Sigmoid colon (tissue), 7 donors: ENCODE results near the gene HHATL. TPM values are rescaled to one million over a fixed set of nuclear protein-coding genes. Genes with fewer than 3 reads are reported as not detected.

ENCODE experiments used
- DNase-seq: peaks from one replicate; pipeline ENCODE4 v3.0.0-alpha.2; 2019
- H3K27ac ChIP-seq, 4 donors: fragments of 200-600 bp; sonication (generic); one replicate each; pipeline ENCODE4 v1.5.1; 2016 to 2019; ENCODE audit warnings: mild to moderate bottlenecking in 1 of 4
- H3K27me3 ChIP-seq, 3 donors: fragments of 200-600 bp; sonication (generic); one replicate each; pipeline ENCODE4 v1.5.1; 2019; ENCODE audit warnings: mild to moderate bottlenecking in 1 of 3
- H3K36me3 ChIP-seq, 4 donors: fragments of 200-600 bp; sonication (generic); one replicate each; pipeline ENCODE4 v1.5.1; 2016 to 2019
- H3K4me1 ChIP-seq, 4 donors: fragments of 200-600 bp; sonication (generic); one replicate each; pipeline ENCODE4 v1.5.1; 2017 to 2019
- H3K4me3 ChIP-seq, 4 donors: fragments of 200-600 bp; sonication (generic); one replicate each; pipeline ENCODE4 v1.5.1; 2017 to 2019; ENCODE audit warnings: mild to moderate bottlenecking in 2 of 4, moderate library complexity in 1 of 4
- H3K9me3 ChIP-seq, 4 donors: fragments of 200-600 bp in 3 of 4; sonication (generic) in 3 of 4; one replicate each; pipeline versions ENCODE4 v1.5.1 to v1.6.1; 2013 to 2019
- CTCF ChIP-seq, 4 experiments: fragments of 450-650 bp in 3 of 4; fragments of 200-600 bp in 1 of 4; IDR thresholded peaks; one replicate each; pipeline ENCODE4 v1.5.1; 2016 to 2019; ENCODE audit warnings: antibody characterized with exemption in 4 of 4, mild to moderate bottlenecking in 3 of 4, moderate library complexity in 2 of 4
- EP300 ChIP-seq, 4 donors: sonication (generic); formaldehyde crosslinking; IDR thresholded peaks; one replicate each; pipeline ENCODE4 v1.6.1; 2017; ENCODE audit warnings: antibody characterized with exemption in 4 of 4
- POLR2A ChIP-seq, 2 donors: fragments of 450-650 bp; IDR thresholded peaks; one replicate each; pipeline ENCODE4 v1.6.1; 2016; ENCODE audit warnings: antibody characterized with exemption in 2 of 2, mild to moderate bottlenecking in 2 of 2, moderate library complexity in 2 of 2
- POLR2AphosphoS5 ChIP-seq, 4 donors: sonication (generic); formaldehyde crosslinking; IDR thresholded peaks; one replicate each; pipeline ENCODE4 v1.6.1; 2017; ENCODE audit warnings: antibody characterized with exemption in 4 of 4
- WGBS, 2 donors: extraction: QIAGEN DNeasy Blood & Tissue Kit; methylation state at CpG; one replicate each; pipeline ENCODE4 v1.1.7; 2013; 5-methylcytosine and 5-hydroxymethylcytosine counted together
- intact Hi-C: fragments of 100-400 bp; cut with DNase I; formaldehyde crosslinking; loops from one replicate; pipeline ENCODE4 v1.15.1; 2023
- polyA plus RNA-seq, 3 donors: library from polyadenylated mRNA; stranded (reverse); fragments of 200-250 nt; gene quantifications; one replicate each; pipeline ENCODE4 v1.2.3, GENCODE V29; 2013
- total RNA-seq, 4 donors: library from RNA; depleted of rRNA; stranded (reverse); fragments of >200 nt; gene quantifications; one replicate each; pipeline ENCODE4 v1.1.0, GENCODE V29; 2016
- donor health status: healthy with polysubstance abuse.
- donor health status: Bipolar disorder and iron deficiency.
- donor health status: healthy.

Gene HHATL
- total RNA-seq: not detected
- 1 to 10 TPM in 1 of 3 donors, under 1 TPM in 1, not detected in 1; 0.31 to 1.4 TPM for polyA plus RNA-seq

- Histone ChIP-seq H3K27ac (no peak within 1 kb of the TSS), H3K4me3 (no peak within 1 kb of the TSS), H3K9me3 (no peaks in the 10 kb centered on the region), H3K4me1 (no peaks in the 10 kb centered on the region), H3K27me3 (no peaks in the 10 kb centered on the region), H3K36me3 (no peaks in the 10 kb centered on the region)
- no peak for TF ChIP-seq POLR2A (IDR thresholded peaks at IDR 0.05)
- no peak for TF ChIP-seq POLR2AphosphoS5 (IDR thresholded peaks at IDR 0.05)
- TF ChIP-seq EP300 (IDR thresholded peaks at IDR 0.05): no peak
- TF ChIP-seq CTCF (IDR thresholded peaks at IDR 0.05): no peak
- DNase-seq: no peak
- intact Hi-C loops: no loop called here
- 69 to 75% methylated on average over 21 of the region's 21 CpGs for WGBS, 2 donors
These were observed at the start of gene HHATL for GRCh38 chr3:42702066-42702951. Gene HHATL (minus strand): TSS chr3:42702798. CDS start chr3:42700826, 1,972 bp downstream.

GRCh38 chr3:42751609-42752008 is 49.0 kb upstream of the HHATL start:
- no peaks in the 10 kb centered on the region for H3K9me3 ChIP-seq
- H3K36me3 ChIP-seq: no peaks in the 10 kb centered on the region
- H3K4me1 ChIP-seq: peaks cover 0 to 58% (median 45%) of the 10 kb centered on the region in 4 donors
- H3K4me3 ChIP-seq: no peak overlapping the region
- 78 to 88% methylated on average over 9 of the region's 9 CpGs for WGBS, 2 donors
- peak overlapping the region in 1 of 4 donors; percentile 84 for H3K27ac ChIP-seq
- intact Hi-C loops: no loop called here
- TF ChIP-seq CTCF (IDR thresholded peaks at IDR 0.05): no peak
- TF ChIP-seq POLR2A (IDR thresholded peaks at IDR 0.05): no peak
- TF ChIP-seq EP300 (IDR thresholded peaks at IDR 0.05): no peak
- no peak for TF ChIP-seq POLR2AphosphoS5 (IDR thresholded peaks at IDR 0.05)
- DNase-seq: peak; percentile 58
- H3K27me3 ChIP-seq: no peaks in the 10 kb centered on the region

- intact Hi-C loops: no loop called here
- no peak for TF ChIP-seq POLR2A (IDR thresholded peaks at IDR 0.05)
- TF ChIP-seq POLR2AphosphoS5 (IDR thresholded peaks at IDR 0.05): no peak
- TF ChIP-seq CTCF (IDR thresholded peaks at IDR 0.05): no peak
- no peak for TF ChIP-seq EP300 (IDR thresholded peaks at IDR 0.05)
- 93 to 95% methylated on average over 7 of the region's 7 CpGs for WGBS, 2 donors
- peaks cover 0 to 65% (median 52%) of the 10 kb centered on the region in 4 donors for H3K4me1 ChIP-seq
- H3K9me3 ChIP-seq: no peaks in the 10 kb centered on the region
- H3K4me3 ChIP-seq: no peak overlapping the region
- DNase-seq: peak; percentile 44
- no peaks in the 10 kb centered on the region for H3K27me3 ChIP-seq
- H3K27ac ChIP-seq: peak overlapping the region in 3 of 4 donors; percentile 84 to 90 (median 84)
- H3K36me3 ChIP-seq: no peaks in the 10 kb centered on the region
These were observed 48.2 kb upstream of the HHATL start for GRCh38 chr3:42750834-42751233.

GRCh38 chr3:42749753-42750231 is 47.2 kb upstream of the HHATL start:
- TF ChIP-seq POLR2AphosphoS5 (IDR thresholded peaks at IDR 0.05) (peak in 1 of 4 donors; percentile 27), CTCF (IDR thresholded peaks at IDR 0.05) (peak in 3 of 4 experiments; percentile 12 to 51 (median 42)), EP300 (IDR thresholded peaks at IDR 0.05) (no peak), POLR2A (IDR thresholded peaks at IDR 0.05) (no peak)
- H3K4me1 ChIP-seq: peaks cover 0 to 68% (median 60%) of the 10 kb centered on the region in 4 donors
- H3K27ac ChIP-seq: peak overlapping the region; percentile 80 to 90 (median 84)
- H3K36me3 ChIP-seq: no peaks in the 10 kb centered on the region
- intact Hi-C loops: loop anchor here (5.0 kb wide), 1 partner anchor 167 kb away; the partner anchor contains the start of gene SEC22C
- no peaks in the 10 kb centered on the region for H3K27me3 ChIP-seq
- WGBS, 2 donors: 66 to 82% methylated on average over 10 of the region's 10 CpGs
- no peak overlapping the region for H3K4me3 ChIP-seq
- H3K9me3 ChIP-seq: no peaks in the 10 kb centered on the region
- no peak for DNase-seq
